Activated CD4-positive, CD25-positive, alpha-beta regulatory T cell treated with anti-CD3 and anti-CD28 coated beads, Interleukin-2, amount 50 U/mL, for 16 hours (primary cell): ENCODE results near the gene HAS3.
"Not testable (repeated sequence)": the region's sequence is repeated elsewhere in the genome, so short reads cannot be mapped to it uniquely, and the experiment has no call there.

ENCODE experiments used
- DNase-seq: peaks from one replicate; pipeline ENCODE4 v3.0.0-alpha.2; 2020; ENCODE audit warnings: low read depth, low spot score

Gene HAS3

GRCh38 chr16:69116256-69116875 is 10.9 kb downstream of the HAS3 start:
- no peak for DNase-seq

GRCh38 chr16:69116906-69117305 is 11.5 kb downstream of the HAS3 start:
- no peak for DNase-seq

- DNase-seq, result no peak
Measured at GRCh38 chr16:69118468-69118867, 13.0 kb downstream of the HAS3 start.

GRCh38 chr16:69118994-69119393 is 13.5 kb downstream of the HAS3 start:
- DNase-seq, result no peak

- DNase-seq, result no peak
Measured at GRCh38 chr16:69119536-69119935, 14.1 kb downstream of the HAS3 start.

GRCh38 chr16:69120096-69120664 is 14.7 kb downstream of the HAS3 start:
- no peak for DNase-seq

GRCh38 chr16:69123910-69124309 is 18.5 kb downstream of the HAS3 start:
- peak; percentile 47 for DNase-seq

GRCh38 chr16:69124406-69124805 is 19.0 kb downstream of the HAS3 start:
- not testable (repeated sequence) for DNase-seq

GRCh38 chr16:69124961-69125360 is 19.5 kb downstream of the HAS3 start:
- DNase-seq, result not testable (repeated sequence)

GRCh38 chr16:69126221-69126620 is 20.8 kb downstream of the HAS3 start:
- DNase-seq, result no peak

- DNase-seq, result not testable (repeated sequence)
Measured at GRCh38 chr16:69126801-69127200, 21.3 kb downstream of the HAS3 start.

- no peak for DNase-seq
Measured at GRCh38 chr16:69127966-69128510, 22.6 kb downstream of the HAS3 start.

- DNase-seq, result no peak
Measured at GRCh38 chr16:69130461-69130860, 25.0 kb downstream of the HAS3 start.

GRCh38 chr16:69131167-69131838 is 25.9 kb downstream of the HAS3 start:
- no peak for DNase-seq

- peak; percentile 42 for DNase-seq
Measured at GRCh38 chr16:69131839-69132423, 26.5 kb downstream of the HAS3 start.

GRCh38 chr16:69132424-69133252 is 27.2 kb downstream of the HAS3 start, which contains the start of the genes CHTF8 and UTP4:
TSS of gene CHTF8 (minus strand) at chr16:69132588. CDS start at chr16:69121458, 11,130 bp downstream.
TSS of gene UTP4 (plus strand) at chr16:69132649. CDS start at chr16:69133460, 811 bp downstream.
- DNase-seq, result peak; percentile 81

- DNase-seq, result no peak
Measured at GRCh38 chr16:69133373-69133954, 28.0 kb downstream of the HAS3 start.

GRCh38 chr16:69138608-69139007 is 33.2 kb downstream of the HAS3 start:
- no peak for DNase-seq

GRCh38 chr16:69139464-69139863 is 34.0 kb downstream of the HAS3 start:
- not testable (repeated sequence) for DNase-seq

- DNase-seq, result no peak
Measured at GRCh38 chr16:69141014-69141413, 35.6 kb downstream of the HAS3 start.

GRCh38 chr16:69141936-69142335 is 36.5 kb downstream of the HAS3 start:
- no peak for DNase-seq
